ENCODE results near the gene MEGF8. TPM values are rescaled to one million over a fixed set of nuclear protein-coding genes. Genes with fewer than 3 reads are reported as not detected.

The MEGF8 gene
- total and polyA plus RNA-seq, 12 donors = 10.2 to 44.6 (median 40.2) TPM

GRCh38 chr19:42403586-42403985 lies 78.2 kb downstream of the MEGF8 start:
- no peaks in the 10 kb centered on the region for H3K9me3 ChIP-seq
- ATAC-seq (no peak), DNase-seq (no peak)
- TF ChIP-seq CTCF (IDR thresholded peaks at IDR 0.05) = no peak
- no peak overlapping the region for H3K27ac ChIP-seq
- intact Hi-C loops (cut with DNase I) = no loop called here
- no peak overlapping the region for H3K4me3 ChIP-seq
- H3K36me3 ChIP-seq = peaks cover 0 to 52% (median 13%) of the 10 kb centered on the region in 9 donors
- H3K4me1 ChIP-seq = peaks cover 0 to 22% (median 15%) of the 10 kb centered on the region in 9 donors
- no peaks in the 10 kb centered on the region for H3K27me3 ChIP-seq
- whole genome bisulfite sequencing, 2 donors = 95 to 96% methylated on average over 10 of the region's 10 CpGs

- no peak for TF ChIP-seq CTCF (IDR thresholded peaks at IDR 0.05)
- H3K36me3 ChIP-seq = peaks cover 0 to 61% (median 13%) of the 10 kb centered on the region in 9 donors
- H3K9me3 ChIP-seq = no peaks in the 10 kb centered on the region
- ATAC-seq = no peak
- H3K4me3 ChIP-seq = no peak overlapping the region
- H3K27me3 ChIP-seq = no peaks in the 10 kb centered on the region
- no peak for DNase-seq
- no peak overlapping the region for H3K27ac ChIP-seq
- H3K4me1 ChIP-seq = peaks cover 6 to 34% (median 20%) of the 10 kb centered on the region in 9 donors
- intact Hi-C loops (cut with DNase I) = no loop called here
- WGBS, 2 donors = 95 to 96% methylated on average over 11 of the region's 11 CpGs
Measured at GRCh38 chr19:42406111-42406510, 80.7 kb downstream of the MEGF8 start.

- no peaks in the 10 kb centered on the region for H3K27me3 ChIP-seq
- H3K36me3 ChIP-seq = peaks cover 0 to 64% (median 13%) of the 10 kb centered on the region in 9 donors
- H3K4me1 ChIP-seq = peaks cover 6 to 33% (median 22%) of the 10 kb centered on the region in 9 donors
- TF ChIP-seq CTCF (IDR thresholded peaks at IDR 0.05) = no peak
- H3K27ac ChIP-seq = no peak overlapping the region
- DNase-seq (no peak), ATAC-seq (no peak)
- intact Hi-C loops (cut with DNase I) = no loop called here
- 89 to 93% methylated on average over 27 to 30 of the region's 30 CpGs for WGBS, 2 donors
- no peaks in the 10 kb centered on the region for H3K9me3 ChIP-seq
- H3K4me3 ChIP-seq = no peak overlapping the region
Measured at GRCh38 chr19:42407085-42407815, 81.8 kb downstream of the MEGF8 start.

- WGBS, 2 donors = 97% methylated on average over 10 of the region's 10 CpGs
- intact Hi-C loops (cut with DNase I) = no loop called here
- DNase-seq (no peak), ATAC-seq (no peak)
- Histone ChIP-seq H3K36me3 (peaks cover 0 to 64% (median 13%) of the 10 kb centered on the region in 9 donors), H3K9me3 (no peaks in the 10 kb centered on the region), H3K27me3 (no peaks in the 10 kb centered on the region), H3K4me3 (no peak overlapping the region), H3K4me1 (peaks cover 7 to 35% (median 24%) of the 10 kb centered on the region in 9 donors), H3K27ac (no peak overlapping the region)
- no peak for TF ChIP-seq CTCF (IDR thresholded peaks at IDR 0.05)
Measured at GRCh38 chr19:42407816-42408175, 82.4 kb downstream of the MEGF8 start.
